OCI-LY3 (cell line): ENCODE data around the gene PHLDB2.

Experiments used
- CTCF ChIP-seq: fragments of 200-600, 300-600 bp; sonication (generic); IDR thresholded peaks from 2 replicates; pipeline ENCODE4 v1.5.1; 2014; ENCODE audit warnings: antibody characterized with exemption, low read length, low read depth
- EZH2phosphoT487 ChIP-seq: fragments of 200-600 bp; shearing (Covaris generic); IDR thresholded peaks from 2 replicates; pipeline ENCODE4 v1.6.1; 2018; ENCODE audit warnings: antibody characterized with exemption, mixed run types, low read depth

- TF ChIP-seq CTCF (no peak), EZH2phosphoT487 (no peak)
Measured at GRCh38 chr3:111965484-111965883, 106.4 kb downstream of the PHLDB2 start.
